Measurements from ENCODE around the gene RNF40.

Gene RNF40

DNA sequence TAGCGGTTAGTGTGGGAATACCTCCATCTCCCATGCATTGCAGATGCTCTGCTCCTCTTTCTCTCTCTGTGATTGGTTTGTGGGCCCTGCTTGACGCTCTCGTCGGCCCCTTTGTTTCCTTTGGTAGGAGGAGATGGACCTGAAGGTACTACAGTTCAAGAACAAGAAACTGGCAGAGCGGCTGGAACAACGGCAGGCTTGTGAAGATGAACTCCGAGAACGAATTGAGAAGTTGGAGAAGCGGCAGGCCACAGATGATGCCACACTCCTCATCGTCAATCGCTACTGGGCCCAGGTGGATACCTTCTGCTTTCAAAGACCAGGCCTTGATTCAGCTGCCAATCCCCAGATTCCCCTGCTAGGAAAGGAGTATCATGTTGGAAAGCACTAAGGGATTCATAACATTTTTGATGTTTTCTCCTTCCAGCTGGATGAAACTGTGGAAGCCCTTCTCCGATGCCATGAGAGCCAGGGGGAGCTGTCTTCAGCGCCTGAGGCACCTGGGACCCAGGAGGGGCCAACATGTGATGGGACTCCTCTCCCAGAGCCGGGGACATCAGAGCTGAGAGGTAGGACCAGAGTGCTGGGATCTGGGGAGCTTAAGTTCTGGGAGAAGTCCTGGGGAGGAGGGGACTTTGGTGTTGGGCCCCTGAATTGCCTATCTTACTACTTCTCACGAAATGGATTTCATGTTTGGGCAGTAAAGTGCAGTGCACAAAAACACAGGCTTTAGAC is 1.0 kb downstream of the RNF40 start:
- DNase-seq, result no peak

DNA sequence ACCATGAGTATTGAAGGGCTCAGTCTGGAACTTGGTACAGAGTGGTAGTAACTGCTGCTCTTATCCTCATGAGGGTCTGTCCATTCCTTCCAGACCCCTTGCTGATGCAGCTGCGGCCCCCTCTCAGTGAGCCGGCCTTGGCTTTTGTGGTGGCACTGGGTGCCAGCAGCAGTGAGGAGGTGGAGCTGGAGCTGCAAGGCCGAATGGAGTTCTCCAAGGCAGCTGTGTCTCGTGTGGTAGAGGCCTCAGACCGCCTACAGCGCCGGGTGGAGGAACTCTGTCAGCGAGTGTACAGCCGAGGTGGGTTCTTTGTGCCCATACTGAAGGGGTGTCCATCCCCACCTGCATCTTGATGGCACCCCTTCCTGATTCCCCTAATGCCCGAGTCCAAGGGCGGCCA is 2.0 kb downstream of the RNF40 start:
- no peak for DNase-seq

DNA sequence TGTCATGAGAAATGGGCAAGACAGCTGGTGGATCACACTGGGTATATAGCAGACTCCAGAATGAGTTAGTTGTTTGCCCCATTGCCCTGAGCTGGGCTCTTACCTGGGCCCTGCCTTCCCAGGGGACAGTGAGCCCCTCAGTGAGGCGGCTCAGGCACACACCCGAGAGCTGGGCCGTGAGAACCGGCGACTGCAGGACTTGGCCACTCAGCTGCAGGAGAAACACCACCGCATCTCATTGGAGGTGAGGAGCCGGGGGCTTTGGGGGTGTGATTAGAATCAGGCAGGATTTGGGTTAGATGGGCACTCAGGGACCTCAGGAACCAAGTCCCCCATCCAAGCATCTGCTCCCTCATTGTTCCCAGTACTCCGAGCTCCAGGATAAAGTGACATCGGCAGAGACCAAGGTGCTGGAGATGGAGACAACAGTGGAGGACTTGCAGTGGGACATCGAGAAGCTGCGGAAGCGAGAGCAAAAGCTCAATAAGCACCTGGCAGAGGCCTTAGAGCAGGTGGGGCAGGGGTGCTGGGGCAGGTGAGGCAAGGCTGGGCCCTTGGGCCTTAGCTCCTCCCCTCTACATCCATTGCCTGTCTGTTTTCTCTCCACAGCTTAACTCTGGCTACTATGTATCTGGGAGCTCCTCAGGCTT is 2.8 kb downstream of the RNF40 start:
- DNase-seq, result no peak

DNA sequence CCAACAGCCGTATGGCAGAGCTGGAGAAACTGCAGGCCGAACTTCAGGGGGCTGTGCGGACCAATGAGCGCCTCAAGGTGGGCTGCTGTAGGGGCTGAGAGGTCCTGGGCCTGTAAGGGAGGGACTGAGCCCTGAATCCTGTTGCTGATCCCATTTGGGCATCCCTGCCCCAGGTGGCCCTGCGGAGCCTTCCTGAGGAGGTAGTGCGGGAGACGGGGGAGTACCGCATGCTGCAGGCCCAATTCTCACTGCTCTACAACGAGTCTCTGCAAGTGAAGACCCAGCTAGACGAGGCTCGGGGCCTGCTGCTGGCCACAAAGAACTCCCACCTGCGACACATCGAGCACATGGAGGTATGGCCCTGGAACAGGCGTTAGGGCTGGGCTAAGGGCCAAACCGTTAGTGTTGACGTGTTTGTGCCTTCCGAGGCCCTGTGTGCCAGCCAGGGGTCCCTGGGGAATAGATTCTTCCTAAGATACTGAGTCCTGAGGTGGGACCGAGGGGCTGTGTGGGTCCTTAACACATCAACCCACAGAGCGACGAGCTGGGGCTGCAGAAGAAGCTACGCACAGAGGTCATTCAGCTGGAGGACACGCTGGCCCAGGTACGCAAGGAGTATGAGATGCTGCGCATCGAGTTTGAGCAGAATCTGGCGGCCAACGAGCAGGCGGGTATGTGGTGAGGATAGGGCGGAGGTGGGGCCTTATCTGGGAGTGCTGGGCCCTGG is 4.2 kb downstream of the RNF40 start:
- DNase-seq, result no peak

DNA sequence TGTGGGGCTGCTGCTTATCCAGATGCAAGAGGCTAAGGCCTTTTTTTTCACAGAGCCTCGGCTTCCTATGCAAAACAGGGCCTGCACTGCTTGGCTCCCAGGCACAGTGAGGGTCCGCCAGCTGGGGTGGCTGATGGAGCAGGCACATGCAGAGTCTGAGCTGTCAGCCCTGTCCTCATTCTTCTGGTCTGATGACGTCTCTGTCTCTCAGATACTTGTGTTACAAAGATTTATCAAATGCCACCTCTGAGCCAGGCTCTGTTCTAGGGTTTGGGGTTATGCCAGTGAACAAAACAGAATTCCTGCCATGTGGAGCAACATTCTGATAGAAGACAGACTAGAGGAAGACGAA is 4.8 kb downstream of the RNF40 start:
- DNase-seq, result no peak

DNA sequence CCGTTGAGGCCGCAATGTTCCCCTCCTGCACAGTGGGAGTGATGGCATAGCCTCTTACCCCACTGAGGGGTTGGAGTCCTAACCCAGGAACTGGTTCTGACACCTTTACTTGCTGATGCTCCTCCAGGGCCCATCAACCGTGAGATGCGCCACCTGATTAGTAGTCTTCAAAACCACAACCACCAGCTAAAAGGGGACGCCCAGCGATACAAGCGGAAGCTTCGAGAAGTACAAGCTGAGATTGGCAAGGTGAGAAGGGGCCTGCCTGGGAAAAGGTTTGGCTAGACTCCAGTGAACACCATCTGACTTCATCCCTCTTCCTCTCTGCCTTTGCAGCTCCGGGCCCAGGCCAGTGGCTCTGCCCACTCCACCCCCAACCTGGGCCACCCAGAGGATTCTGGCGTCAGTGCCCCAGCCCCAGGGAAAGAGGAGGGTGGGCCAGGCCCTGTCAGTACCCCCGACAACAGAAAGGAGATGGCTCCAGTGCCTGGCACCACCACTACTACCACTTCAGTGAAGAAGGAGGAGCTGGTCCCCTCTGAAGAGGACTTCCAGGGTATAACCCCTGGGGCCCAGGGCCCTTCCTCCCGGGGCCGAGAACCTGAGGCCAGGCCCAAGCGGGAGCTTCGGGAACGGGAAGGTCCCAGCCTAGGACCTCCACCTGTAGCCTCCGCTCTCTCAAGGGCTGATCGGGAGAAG is 5.8 kb downstream of the RNF40 start:
- no peak for DNase-seq

DNA sequence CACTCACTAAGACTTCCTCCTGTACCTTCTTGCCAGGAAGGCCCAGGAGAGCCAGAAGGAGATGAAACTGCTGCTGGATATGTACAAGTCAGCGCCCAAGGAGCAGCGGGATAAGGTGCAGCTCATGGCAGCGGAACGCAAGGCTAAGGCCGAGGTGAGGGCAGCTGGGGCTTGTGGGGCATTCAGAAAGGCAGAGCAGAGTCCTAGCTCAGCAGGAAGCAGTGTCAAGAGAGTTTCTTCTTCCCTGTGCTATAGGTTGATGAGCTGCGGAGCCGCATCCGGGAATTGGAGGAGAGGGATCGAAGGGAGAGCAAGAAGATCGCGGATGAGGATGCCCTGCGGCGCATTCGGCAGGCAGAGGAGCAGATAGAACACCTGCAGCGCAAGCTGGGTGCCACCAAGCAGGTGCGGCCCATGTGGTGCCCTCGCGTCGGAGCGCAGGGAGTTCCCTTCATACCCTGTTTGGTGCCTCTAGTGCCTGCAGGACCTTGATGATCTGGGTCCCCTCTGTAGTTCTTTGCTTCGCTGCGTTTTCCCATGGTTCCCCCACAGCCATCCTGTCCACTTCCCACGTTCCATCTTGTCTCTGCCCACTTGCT is 6.6 kb downstream of the RNF40 start:
- DNase-seq, result no peak

DNA sequence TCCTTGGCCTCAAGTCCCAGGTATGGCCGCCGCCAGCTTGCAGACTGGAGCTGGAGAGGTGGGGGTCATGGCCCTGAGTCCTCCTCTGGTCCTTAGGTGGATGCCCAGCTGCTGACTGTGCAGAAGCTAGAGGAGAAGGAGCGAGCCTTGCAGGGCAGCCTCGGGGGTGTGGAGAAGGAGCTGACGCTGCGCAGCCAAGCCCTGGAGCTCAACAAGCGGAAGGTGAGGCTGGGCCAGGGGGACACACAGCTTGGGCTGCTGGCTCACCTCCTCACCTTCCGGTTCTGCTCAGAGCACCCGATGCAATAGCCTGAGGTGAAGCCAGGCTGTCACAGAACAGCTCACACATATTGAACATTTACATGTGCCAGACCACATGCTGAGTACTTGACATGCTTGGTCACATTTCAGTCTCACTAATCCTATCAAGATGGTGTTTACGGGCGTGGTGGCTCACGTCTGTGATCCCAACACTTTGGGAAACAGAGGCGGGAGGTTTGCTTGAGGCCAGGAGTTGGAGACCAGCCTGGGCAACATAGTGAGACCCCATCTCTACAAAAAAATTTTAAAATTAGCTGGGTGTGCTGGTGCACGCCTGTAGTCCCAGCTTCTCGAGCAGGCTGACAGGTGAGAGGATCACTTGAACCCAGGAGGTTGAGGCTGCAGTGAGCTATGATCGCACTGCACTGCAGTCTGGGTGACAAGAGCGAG is 7.4 kb downstream of the RNF40 start:
- DNase-seq, result no peak

DNA sequence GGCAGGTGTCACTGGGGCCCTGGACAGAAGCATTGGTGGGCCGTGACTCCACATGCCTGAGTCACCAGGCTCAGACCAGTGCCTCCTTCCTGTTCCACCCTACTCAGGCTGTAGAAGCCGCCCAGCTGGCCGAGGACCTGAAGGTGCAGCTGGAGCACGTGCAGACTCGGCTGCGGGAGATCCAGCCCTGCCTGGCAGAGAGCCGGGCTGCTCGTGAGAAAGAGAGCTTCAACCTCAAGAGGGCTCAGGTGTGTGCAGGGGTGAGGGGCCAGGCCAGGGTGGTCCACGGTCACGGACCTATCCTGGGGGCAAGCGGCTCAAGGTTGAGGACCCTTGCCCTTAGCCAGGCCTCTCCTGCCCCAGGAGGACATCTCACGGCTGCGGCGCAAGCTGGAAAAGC is 9.6 kb downstream of the RNF40 start:
- no peak for DNase-seq

DNA sequence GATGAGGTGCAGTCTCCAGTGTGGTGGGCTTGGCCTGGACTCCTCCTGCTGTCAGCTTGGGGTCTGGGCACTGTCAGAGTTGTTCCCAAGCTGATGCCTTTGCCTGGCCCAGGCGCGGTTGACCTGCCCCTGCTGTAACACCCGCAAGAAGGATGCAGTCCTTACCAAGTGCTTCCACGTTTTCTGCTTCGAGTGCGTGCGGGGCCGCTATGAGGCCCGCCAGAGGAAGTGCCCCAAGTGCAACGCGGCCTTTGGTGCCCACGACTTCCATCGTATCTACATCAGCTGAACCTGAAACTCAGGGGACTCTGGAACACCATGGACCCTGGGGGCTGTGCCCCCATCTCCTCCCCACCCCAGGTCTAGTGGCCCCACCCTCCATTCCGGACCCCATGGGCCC is 11.7 kb downstream of the RNF40 start:
- DNase-seq, result no peak

DNA sequence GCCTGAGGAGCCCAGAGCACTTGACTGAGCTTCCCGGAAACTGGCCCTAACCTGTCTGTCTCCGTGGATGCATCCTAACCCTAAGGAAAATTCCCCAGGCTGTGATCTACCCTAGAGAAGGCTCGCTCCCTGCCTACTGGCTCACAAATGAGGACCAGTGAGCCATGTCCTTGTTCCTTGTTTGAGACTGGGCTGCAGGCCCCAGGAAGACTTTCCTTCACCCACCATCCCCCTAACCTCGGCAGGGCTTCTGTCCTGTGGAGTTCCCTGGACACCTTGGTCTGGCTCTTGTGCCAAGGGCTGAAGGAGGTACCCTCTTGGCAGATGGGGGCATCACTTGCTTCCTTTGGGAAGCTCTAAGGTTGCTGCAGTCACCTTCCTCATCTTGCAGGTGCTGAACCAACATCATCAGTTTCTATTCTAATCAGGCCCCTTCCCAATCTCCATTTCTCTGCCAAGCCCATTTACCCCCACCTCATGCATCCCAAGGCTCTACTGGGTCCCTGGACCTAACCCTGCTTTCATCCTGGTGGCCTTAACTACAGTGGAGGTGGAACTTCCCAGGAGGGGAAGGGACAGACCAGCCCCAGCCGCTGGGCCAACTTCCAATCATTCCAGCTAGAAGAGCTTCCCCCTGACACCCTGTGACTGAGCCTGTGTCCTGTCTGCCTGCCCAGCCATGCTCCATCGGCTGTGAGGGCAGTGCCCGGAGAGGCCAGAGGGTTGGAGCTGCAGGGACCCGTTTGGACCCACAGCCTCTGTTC is 12.4 kb downstream of the RNF40 start:
- DNase-seq, result no peak

DNA sequence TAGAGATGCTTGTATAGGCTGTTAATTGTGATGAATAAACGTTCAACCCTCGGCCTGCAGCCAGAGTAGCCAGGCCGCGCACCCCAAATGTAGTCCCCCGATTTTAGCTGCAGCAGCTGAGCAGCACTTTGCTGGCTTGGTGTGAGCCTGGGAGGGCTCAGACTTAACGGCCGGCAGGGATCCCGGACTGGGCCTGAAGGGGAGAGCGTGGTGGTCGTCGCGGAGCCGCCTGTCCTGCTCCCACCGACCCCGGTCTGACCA is 12.9 kb downstream of the RNF40 start:
- DNase-seq, result no peak

DNA sequence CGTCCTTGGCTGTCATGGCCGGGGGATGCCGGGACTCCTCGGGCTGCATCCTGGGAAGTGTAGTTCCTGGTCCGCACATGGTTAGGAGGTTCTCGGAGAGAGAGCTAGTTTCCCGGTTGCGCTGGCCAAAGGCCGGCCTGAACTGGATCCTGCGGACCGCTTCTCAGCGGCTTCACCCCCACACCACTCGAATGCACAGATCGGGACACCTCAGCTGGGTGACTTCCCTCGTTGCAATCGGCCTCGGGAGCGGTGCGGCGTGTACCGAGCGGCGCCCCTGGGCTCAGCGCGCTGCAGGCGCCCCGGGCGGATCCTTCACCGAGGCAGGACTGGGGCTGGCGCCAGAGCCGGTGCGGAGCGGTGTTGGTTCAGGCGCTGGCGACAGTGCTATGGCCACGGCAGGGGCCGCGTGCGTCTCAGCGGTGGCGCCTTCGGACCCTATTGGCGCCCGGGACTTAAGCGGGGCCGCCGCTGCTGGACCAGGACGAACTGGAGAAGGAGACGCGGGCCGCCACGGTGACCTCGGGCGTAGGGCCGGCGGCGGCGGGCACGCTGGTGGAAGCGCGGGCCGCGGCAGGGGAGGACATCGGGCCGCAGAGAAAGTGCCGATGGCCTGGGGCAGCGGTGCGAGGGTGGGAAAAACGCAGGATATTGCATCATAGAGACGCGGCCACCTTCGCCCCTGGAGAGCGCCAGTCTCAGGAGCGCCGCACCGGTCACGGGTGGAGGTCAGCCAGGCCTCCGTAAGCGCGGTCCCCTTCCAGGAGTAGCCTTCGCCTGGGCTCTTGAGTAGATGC is 13.5 kb downstream of the RNF40 start:
- DNase-seq, result peak; percentile 28

DNA sequence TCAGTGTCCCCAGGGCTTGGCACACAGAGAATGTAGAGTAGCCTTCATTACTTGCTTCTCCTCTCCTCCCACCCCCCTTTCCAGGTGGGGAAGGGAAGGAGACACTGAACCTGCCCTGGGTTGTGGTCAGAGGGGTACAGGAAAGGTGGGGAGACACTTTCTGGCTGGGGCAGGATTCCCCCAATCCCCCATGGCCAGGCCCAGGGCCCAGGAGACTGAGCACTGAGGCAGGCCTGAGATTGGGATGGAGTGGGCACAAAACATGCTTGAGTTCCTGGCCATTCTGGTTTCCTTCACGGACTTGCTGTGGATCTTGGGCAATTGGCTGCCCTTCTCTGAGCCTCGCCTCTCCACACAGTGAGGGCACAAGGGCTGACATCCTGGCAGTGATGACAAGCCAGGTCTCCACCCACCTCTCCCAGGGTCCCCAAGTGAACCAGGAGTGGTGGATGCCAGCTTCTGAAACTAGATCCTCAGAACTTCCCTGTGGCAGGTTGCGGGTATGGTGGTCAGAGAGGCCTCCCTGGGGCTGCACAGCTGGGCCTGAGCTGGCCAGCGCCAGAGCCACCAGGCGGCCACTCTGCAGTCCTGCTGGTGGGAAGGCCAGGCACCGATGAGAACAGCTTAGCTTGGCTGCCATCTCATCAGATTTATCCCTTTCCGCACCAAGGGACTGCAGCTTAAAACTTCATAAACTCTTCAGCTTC is 15.6 kb downstream of the RNF40 start:
- no peak for DNase-seq

DNA sequence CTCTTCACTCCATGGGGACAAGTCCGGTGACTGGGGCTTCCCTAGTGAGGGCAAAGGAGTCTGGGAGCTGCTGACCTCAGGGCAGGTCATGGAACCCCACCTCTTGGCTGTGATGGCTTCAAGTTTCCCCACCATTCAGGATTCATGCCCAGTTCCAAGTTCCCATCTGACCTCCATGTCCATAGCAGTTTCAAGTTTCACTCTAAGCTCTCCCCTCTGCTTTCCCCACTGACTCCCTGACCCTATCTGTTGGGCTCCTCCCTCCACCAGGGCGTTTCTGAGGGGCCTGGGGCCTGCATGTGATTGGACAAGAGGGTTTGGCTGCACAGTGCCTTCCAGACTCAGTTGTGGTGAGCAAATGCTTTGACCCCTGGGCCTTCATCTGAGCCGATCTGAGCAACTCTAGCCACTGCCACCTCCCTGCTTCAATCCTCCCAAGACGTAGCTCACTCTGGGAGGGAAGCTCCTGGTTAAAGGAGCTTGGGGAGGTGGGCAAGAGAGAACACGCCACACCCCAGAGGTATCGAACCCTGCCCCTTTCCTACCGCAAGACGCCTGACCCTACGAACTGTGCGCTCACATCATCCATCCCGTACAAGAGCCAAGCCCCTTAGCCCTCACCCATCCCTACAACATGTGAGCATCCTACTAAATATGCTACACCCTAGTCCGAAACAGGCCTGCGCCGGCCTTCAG is 16.6 kb downstream of the RNF40 start:
- no peak for DNase-seq

DNA sequence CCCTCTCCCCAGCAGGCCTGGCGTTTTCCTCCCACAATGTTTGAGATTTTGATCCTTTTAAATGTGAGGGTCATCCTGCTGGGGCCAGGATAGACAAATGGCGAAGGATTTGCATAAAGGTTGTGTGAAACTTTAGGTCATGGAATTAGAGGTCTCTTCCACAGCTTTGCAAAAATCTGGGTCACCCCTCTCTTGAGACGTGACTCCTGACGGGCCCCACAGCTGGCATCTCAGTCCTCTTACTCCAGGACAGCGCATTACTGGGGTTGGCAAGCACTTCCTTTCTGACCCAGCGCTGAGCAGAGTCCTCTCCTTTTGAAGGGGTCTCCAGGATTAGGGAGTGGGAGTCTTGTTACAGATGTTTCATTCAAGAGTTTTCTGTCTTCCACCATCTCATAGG is 17.5 kb downstream of the RNF40 start:
- no peak for DNase-seq

DNA sequence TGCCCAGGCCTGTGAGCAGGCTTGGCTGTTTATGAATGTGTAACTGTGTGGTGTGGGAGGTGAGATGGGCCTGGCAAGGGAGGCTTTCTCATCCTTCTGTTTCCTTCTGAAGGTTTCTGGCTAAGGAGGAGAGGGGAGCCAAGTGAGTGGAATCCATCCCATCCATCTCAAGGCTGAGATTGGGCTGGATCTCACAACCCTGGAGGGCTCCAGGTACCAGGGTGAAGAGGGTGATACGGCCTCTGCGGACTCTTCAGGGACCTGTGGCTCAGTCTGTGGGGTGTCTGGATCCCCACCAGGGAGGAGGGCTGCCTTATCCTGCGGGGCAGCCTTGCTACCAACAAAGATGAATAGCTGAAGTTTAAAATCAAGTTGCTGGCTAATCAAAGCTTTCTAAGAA is 17.9 kb downstream of the RNF40 start:
- no peak for DNase-seq

DNA sequence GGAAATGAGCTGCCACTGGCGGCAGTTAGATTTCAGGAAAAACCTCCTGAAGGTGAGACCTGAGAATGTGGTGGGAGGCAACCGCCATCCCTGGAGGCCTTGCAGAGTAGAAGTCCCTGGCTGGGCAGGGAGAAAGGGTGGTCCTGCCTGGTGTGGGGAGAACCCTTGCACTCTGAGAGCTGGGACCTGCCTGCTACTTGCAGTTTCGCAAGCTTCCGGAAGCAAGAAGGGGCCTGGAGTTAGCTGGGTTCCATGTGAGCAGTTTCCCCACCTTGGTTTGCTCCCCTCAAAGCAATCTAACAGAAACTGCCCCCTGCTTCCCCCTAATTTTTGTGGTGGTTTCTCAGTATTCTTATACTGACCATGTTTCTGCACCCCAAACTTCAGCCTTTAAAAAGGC is 18.4 kb downstream of the RNF40 start:
- no peak for DNase-seq

DNA sequence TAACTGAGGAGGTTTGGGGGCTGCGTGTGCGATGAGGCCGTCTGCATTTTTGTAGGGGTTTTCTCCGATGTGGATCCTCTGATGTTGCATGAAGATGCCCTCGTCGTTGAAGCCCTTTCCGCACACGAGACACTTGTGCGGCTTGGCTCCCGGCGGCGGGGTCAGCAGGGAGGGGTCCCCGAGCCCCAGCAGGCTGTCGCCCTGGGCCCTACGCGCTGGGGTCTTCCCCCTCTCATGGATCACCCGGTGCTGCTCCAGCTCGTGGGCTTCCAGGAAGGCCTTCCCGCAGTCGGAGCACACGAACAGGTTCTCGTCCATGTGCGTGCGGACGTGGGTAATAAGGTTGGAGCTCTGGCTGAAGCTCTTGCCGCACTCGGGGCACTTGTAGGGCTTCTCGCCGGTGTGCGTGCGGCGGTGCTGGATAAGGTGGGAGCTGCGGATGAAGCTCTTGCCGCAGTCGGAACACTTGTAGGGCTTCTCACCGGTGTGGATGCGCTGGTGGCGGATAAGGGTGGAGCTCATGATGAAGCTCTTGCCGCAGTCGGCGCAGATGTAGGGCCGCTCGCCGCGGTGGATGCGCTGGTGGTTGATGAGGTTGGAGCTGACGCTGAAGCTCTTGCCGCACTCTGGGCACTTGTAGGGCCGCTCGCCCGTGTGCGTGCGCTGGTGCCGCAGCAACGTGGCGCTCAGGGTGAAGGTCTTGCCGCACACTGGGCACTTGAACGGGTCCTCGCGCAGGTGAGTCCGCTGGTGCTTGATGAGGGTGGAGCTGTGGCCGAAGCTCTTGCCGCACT is 20.6 kb downstream of the RNF40 start:
- no peak for DNase-seq

Measured in effector CD4-positive, alpha-beta T cell (primary cell).